GM13977 (cell line): Measurements from ENCODE around the gene NOC2L.

ENCODE experiments used
- DNase-seq: peaks from one replicate; pipeline ENCODE4 v3.0.0; 2012; ENCODE audit warnings: low spot score
- in situ Hi-C: fragments of 300-500 bp; cut with MboI; formaldehyde crosslinking; loops from one replicate; pipeline ENCODE4 v1.12.0; 2022; ENCODE audit warnings: low sequenced_read_pairs, low pct_unique_long_range_greater_than_20kb, mixed read lengths, inconsistent platforms; ENCODE audit not compliant: unreplicated experiment
- TF ChIP-seq, protein P1 (sequence below): IDR thresholded peaks from 2 replicates; pipeline ENCODE4 v1.5.1; 2012; ENCODE audit warnings: mild to moderate bottlenecking, control low read depth; ENCODE audit not compliant: insufficient read depth; ENCODE audit errors: extremely low read depth, missing control alignments

Gene NOC2L

DNA sequence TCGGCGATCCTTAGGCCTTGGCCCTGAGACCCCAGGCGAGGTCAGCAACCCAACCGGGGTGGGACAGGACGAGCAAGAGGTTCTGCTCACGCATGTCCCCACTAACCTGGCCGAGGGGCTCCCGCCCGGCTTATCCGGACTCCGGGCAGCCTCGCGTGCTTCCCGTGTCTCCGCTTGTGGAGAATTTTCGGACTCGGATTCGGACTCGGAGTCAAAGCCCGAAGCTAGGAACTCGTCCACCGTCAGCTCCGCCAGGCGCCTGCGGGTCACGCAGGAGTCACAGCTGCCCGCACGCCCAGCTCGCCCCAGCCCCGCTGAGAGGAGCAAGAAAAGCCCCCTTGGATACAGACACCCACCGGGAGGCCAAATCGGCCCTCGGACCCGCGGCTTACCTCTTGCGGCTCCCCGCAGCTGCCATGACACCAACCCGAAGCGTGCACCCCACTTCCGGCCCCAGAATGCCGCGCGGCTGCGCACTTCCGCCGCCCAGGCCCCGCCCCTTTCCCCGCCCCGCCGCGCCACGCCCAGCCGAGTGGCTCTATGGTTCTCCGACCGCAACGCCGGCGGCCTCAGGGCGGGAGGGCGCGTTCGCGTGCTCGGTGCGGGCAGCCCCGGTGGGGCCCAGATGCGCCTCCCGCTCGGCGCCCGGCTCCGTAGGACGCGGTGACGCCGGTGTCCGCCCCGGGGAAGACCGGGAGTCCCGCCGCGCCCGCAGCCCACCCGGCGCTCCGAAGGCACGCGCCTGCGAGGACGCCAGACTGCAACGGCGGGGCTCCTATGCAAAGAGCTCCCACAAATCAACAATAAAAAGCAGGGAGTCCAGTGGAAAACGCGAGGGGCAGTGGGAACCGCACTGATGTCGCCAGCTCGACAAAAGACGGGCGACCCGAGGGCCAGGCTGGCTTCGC lies at the start of gene NOC2L:
Gene NOC2L (minus strand): TSS at position 434 of the 908 bp plus-strand sequence. CDS start 16 bp downstream, at position 418.
- TF ChIP-seq, protein P1, sequence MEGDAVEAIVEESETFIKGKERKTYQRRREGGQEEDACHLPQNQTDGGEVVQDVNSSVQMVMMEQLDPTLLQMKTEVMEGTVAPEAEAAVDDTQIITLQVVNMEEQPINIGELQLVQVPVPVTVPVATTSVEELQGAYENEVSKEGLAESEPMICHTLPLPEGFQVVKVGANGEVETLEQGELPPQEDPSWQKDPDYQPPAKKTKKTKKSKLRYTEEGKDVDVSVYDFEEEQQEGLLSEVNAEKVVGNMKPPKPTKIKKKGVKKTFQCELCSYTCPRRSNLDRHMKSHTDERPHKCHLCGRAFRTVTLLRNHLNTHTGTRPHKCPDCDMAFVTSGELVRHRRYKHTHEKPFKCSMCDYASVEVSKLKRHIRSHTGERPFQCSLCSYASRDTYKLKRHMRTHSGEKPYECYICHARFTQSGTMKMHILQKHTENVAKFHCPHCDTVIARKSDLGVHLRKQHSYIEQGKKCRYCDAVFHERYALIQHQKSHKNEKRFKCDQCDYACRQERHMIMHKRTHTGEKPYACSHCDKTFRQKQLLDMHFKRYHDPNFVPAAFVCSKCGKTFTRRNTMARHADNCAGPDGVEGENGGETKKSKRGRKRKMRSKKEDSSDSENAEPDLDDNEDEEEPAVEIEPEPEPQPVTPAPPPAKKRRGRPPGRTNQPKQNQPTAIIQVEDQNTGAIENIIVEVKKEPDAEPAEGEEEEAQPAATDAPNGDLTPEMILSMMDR, result no peak
- DNase-seq, result peak; percentile 98

DNA sequence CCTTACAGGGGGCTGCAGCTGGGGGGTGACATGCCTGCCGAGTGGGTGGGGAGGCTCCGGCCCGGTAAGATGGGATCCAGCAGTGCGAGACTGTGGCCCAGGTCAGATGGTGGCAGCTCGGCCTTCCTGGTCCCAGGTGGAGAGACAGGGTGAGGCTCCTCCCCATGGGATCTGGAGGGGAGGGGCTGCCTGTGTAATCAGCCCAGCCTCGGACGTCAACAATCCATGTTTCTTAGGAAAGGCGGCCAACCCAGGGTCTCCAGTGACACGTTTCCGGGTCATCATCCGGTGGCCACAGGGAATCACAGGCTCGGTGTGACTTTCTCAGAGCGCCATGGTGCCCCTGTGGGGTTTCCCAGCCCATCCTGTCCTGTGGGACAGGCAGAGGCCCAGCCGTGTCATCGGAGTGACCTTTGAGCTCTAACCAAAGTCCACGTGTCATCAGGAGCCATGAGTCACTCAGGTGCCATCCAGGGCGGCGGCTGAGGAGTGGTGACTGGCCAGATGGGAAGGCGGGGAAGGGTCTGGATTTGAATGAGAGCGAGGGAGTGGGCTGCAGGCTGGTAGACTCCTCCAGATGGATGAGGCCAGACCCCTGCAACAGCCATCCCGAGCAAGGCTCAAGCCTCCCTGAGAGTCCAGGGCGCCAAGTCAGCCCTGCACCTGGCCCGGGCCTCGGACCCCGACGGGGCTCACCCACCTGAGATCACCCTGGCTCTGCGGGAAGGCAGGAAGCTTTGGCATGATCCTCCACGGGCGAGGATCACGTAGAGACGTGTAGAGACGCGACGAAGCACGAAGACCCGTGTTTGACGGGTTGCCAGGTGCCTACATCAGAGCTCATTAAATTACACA lies 47.5 kb upstream of the NOC2L start:
- in situ Hi-C loops, result no loop called here
- TF ChIP-seq, protein P1, result no peak
- no peak for DNase-seq

More for the DNA sequence above, at the start of gene NOC2L:
- in situ Hi-C loops, result no loop called here

DNA sequence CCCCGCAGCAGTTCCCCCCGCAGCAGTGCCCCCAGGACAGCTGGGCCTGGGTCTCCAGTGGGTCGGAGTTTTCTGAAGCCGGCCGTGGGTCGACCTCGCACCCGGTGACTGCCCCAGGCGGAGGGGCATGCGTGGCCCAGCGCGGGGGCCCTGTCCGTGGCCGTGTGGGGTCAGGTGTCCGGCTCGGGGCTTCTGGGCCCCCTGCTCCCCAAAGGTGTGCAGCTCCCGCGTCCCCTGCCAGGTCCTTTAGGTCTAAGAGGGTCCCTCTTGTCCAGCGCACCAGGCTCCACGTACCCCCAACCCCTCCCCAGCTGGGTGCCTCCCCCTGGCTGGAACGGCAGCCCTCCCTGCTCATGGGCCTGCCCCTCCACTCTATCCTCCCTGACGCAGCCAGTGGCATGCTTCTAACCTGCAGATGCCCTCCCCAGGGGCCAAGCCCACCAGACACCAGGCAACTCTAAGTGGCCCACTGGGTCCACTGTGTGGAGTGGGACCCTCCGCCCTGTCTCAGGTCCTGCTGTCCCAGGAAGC lies 46.8 kb upstream of the NOC2L start:
- TF ChIP-seq, protein P1, result no peak
- in situ Hi-C loops, result no loop called here
- DNase-seq, result no peak

DNA sequence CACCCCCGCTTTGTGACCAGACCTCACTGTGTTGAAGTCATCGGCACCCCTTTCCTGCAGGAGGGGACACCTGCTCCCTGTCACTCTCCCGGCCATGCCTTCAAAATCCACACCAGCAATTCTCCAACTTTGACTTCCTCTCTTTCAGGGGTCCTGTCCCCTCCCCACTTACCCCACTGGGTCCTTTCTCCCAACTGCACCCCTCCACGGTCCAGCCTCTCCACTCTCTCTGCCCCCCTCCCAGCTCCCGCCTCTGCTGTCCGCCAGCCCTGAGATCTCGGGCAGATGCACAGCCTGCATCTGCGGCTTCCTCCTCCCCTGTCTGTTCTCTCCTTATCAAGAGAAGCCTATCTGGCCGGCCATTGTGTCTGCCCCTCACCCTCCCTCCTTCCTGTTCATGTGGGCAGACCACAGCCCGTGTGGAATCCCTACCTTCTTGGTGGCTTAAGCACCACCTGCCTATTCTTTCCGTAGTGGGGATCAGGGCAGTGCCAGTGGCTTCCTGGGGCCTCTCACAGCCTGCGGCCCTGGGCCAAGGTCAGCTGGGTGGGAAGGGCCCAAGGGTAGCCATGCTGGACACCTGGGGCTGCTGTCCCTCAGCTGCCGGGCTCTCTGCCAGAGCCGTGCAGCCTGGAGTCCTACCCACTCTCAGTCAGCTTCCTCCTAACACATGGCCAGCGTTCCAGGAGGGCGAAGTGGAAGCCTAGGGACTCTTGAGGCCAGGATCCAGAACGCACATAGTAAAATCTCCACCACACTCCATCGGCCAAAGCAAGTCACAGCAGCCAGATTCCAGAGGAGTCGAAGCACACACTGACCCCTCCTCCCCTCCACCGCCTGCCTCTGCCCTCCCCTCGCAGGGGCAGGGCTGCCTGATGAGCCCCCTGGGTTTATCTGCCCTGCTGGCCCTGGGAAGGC lies 46.0 kb upstream of the NOC2L start:
- in situ Hi-C loops, result no loop called here
- TF ChIP-seq, protein P1, result no peak
- peak; percentile 65 for DNase-seq

DNA sequence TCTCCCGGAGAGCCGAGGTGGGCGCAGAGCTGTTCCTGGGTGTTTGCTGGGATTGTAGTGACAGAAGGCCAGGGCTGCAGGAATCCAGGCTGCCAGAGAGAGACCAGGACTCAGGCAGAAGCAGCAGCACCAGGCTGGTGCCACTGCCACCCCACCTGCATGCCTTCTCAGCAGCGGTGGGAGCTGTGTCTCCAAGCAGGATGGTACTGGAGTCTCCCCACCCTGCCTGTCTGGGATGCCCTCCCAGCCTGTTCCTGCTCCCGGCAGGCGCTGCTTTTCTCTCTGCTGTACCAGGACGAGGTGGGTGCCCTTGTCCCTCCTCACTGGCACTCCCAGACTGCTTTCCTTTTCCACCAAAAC lies 45.3 kb upstream of the NOC2L start:
- TF ChIP-seq, protein P1, result no peak
- DNase-seq, result no peak
- in situ Hi-C loops, result no loop called here
